Measurements from ENCODE around the gene NPAS3.

The NPAS3 gene

GRCh38 chr14:32993921-32994320 lies 55.2 kb downstream of the NPAS3 start:
- DNase-seq (ENCODE audit: low read depth, low spot score), result no peak

GRCh38 chr14:32996343-32996742 lies 57.7 kb downstream of the NPAS3 start:
- no peak for DNase-seq (ENCODE audit: low read depth, low spot score)
- H3K4me3 ChIP-seq (ENCODE audit: low read length), result no peak overlapping the region

More at GRCh38 chr14:32993921-32994320, 55.2 kb downstream of the NPAS3 start:
- no peak overlapping the region for H3K4me3 ChIP-seq (ENCODE audit: low read length)

- DNase-seq (ENCODE audit: low read depth, low spot score), result no peak
- H3K4me3 ChIP-seq (ENCODE audit: low read length), result no peak overlapping the region
Measured at GRCh38 chr14:32998433-32998832, 59.8 kb downstream of the NPAS3 start.

GRCh38 chr14:33009673-33010072 lies 71.0 kb downstream of the NPAS3 start:
- no peak overlapping the region for H3K4me3 ChIP-seq (ENCODE audit: low read length)
- DNase-seq (ENCODE audit: low read depth, low spot score), result no peak

- DNase-seq (ENCODE audit: low read depth, low spot score), result no peak
- H3K4me3 ChIP-seq (ENCODE audit: low read length), result no peak overlapping the region
Measured at GRCh38 chr14:33010495-33010894, 71.8 kb downstream of the NPAS3 start.

GRCh38 chr14:33014710-33015109 lies 76.0 kb downstream of the NPAS3 start:
- no peak for DNase-seq (ENCODE audit: low read depth, low spot score)

GRCh38 chr14:33016613-33017012 lies 77.9 kb downstream of the NPAS3 start:
- DNase-seq (ENCODE audit: low read depth, low spot score), result no peak

More at GRCh38 chr14:33014710-33015109, 76.0 kb downstream of the NPAS3 start:
- no peak overlapping the region for H3K4me3 ChIP-seq (ENCODE audit: low read length)

GRCh38 chr14:33017016-33017415 lies 78.3 kb downstream of the NPAS3 start:
- no peak overlapping the region for H3K4me3 ChIP-seq (ENCODE audit: low read length)
- no peak for DNase-seq (ENCODE audit: low read depth, low spot score)

More at GRCh38 chr14:33016613-33017012, 77.9 kb downstream of the NPAS3 start:
- H3K4me3 ChIP-seq (ENCODE audit: low read length), result no peak overlapping the region

- no peak overlapping the region for H3K4me3 ChIP-seq (ENCODE audit: low read length)
- DNase-seq (ENCODE audit: low read depth, low spot score), result no peak
Measured at GRCh38 chr14:33019346-33019745, 80.7 kb downstream of the NPAS3 start.

GRCh38 chr14:33026850-33027430 lies 88.3 kb downstream of the NPAS3 start:
- no peak overlapping the region for H3K4me3 ChIP-seq (ENCODE audit: low read length)
- DNase-seq (ENCODE audit: low read depth, low spot score), result no peak

- H3K4me3 ChIP-seq (ENCODE audit: low read length), result no peak overlapping the region
- DNase-seq (ENCODE audit: low read depth, low spot score), result no peak
Measured at GRCh38 chr14:33029511-33029910, 90.8 kb downstream of the NPAS3 start.

GRCh38 chr14:33030386-33030785 lies 91.7 kb downstream of the NPAS3 start:
- no peak for DNase-seq (ENCODE audit: low read depth, low spot score)

GRCh38 chr14:33035416-33036194 lies 96.9 kb downstream of the NPAS3 start:
- no peak for DNase-seq (ENCODE audit: low read depth, low spot score)
- no peak overlapping the region for H3K4me3 ChIP-seq (ENCODE audit: low read length)

More at GRCh38 chr14:33030386-33030785, 91.7 kb downstream of the NPAS3 start:
- no peak overlapping the region for H3K4me3 ChIP-seq (ENCODE audit: low read length)

GRCh38 chr14:33039311-33039710 lies 100.6 kb downstream of the NPAS3 start:
- no peak for DNase-seq (ENCODE audit: low read depth, low spot score)
- no peak overlapping the region for H3K4me3 ChIP-seq (ENCODE audit: low read length)

GRCh38 chr14:33040372-33041140 lies 101.9 kb downstream of the NPAS3 start:
- H3K4me3 ChIP-seq (ENCODE audit: low read length), result no peak overlapping the region
- no peak for DNase-seq (ENCODE audit: low read depth, low spot score)

- H3K4me3 ChIP-seq (ENCODE audit: low read length), result no peak overlapping the region
- DNase-seq (ENCODE audit: low read depth, low spot score), result no peak
Measured at GRCh38 chr14:33042591-33042990, 103.9 kb downstream of the NPAS3 start.

GRCh38 chr14:33045760-33046159 lies 107.1 kb downstream of the NPAS3 start:
- no peak for DNase-seq (ENCODE audit: low read depth, low spot score)

GRCh38 chr14:33052943-33053342 lies 114.3 kb downstream of the NPAS3 start:
- DNase-seq (ENCODE audit: low read depth, low spot score), result no peak
- H3K4me3 ChIP-seq (ENCODE audit: low read length), result no peak overlapping the region

More at GRCh38 chr14:33045760-33046159, 107.1 kb downstream of the NPAS3 start:
- H3K4me3 ChIP-seq (ENCODE audit: low read length), result no peak overlapping the region

- no peak overlapping the region for H3K4me3 ChIP-seq (ENCODE audit: low read length)
- no peak for DNase-seq (ENCODE audit: low read depth, low spot score)
Measured at GRCh38 chr14:33056213-33056612, 117.5 kb downstream of the NPAS3 start.

- H3K4me3 ChIP-seq (ENCODE audit: low read length), result no peak overlapping the region
- DNase-seq (ENCODE audit: low read depth, low spot score), result no peak
Measured at GRCh38 chr14:33057585-33057984, 118.9 kb downstream of the NPAS3 start.

All from Jurkat, Clone E6-1 (cell line).